Hematopoietic multipotent progenitor cell treated with erythropoietin and hydrocortisone succinate and interleukin-3 and kit ligand, for 8 days (in vitro differentiated cells): ENCODE results near the gene IL1RAPL1.

Experiments used
- DNase-seq: peaks from one replicate; pipeline ENCODE4 v3.0.0-alpha.2; 2015

The IL1RAPL1 gene

GRCh38 chrX:29553542-29553941 is 966.3 kb downstream of the IL1RAPL1 start:
- DNase-seq, result no peak

DNA sequence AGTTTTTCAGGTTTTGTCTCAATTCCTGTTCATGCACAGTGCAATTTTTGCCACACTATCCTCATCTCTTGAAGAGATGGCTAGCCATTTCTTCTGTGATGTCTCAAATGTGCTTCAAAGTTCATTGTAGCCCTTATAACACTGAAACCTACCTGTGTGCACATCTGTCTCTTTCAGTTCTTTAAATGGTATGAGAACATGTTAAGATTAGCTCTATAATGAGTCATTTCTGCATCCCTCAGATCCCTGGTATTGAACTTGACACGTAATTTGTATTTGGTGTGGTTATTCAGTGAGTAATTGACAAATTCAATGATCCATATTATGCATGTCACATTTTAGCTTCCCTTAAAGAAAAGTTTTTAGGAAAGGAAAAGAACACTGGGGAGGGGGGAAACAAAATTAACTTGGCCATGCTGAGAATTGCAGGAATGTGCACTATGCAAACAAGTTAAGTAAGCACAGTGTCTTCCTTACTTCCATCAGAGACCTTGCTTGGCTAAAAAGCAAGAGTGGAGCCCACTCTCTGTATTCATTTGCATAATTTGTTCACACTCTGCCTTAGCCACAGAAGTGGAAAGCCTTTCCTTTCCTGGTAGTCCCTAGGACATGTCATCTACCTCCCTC is 968.3 kb downstream of the IL1RAPL1 start:
- DNase-seq, result no peak

GRCh38 chrX:29560065-29560464 is 972.8 kb downstream of the IL1RAPL1 start:
- DNase-seq, result no peak

DNA sequence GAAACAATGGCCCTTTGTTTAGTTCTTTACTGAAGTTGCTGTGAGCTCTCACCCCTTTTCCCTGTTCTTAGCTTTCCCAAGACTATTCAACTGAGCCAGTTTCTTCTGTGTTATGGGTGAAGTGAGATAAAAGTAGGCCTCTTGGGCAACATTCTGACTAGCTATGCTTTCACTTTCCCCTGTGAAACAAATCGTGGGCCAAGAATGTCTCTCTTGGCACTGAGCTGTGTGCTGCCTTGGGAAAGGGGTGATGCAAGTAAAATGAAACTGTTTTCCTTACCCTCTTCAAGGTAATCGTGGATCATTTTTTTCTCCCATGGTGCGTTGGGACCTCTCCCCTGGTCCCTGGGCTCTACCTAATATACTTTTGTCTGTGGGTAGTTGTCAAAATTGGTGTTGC is 974.2 kb downstream of the IL1RAPL1 start:
- no peak for DNase-seq

GRCh38 chrX:29580560-29580959 is 993.3 kb downstream of the IL1RAPL1 start:
- no peak for DNase-seq

DNA sequence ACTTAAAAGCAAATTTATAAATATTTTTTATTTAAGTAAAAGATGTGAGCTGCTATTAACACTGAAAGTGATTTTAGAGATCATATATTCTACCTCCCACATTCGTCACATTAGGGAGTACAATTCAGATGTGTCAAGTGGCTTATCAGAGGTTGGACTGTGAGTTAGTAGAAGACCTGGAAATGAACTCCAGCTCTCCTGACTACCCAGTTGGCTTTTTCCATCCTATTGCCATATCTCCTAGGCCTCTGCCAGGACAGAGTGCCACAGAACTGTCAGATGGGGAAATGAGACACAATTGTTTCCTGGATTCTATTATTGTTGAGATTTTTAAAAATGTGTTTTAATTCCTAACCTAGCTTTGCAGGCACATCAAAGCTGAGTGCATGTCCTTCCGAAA is 994.0 kb downstream of the IL1RAPL1 start:
- no peak for DNase-seq

- DNase-seq, result no peak
These were observed 999.9 kb downstream of the IL1RAPL1 start for GRCh38 chrX:29587107-29587506.

DNA sequence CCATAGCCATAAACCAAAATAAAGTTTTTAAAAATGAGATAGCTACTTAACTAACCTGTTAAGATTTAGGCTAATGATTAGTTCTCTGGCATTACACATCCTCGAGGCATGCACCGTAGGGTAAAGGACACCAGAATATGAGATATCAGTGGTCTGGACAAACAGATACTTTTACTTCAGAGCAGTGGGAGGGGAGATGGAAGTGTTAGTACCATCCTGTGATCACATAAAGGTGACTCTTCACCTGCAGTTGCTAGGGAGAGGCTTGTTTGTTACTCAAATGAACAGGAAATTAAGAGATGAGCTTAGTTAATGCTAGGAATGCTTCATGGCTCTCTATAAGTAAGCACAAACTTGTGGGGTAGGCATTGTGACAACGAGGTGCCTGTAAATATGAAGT is 1003.7 kb downstream of the IL1RAPL1 start:
- no peak for DNase-seq

DNA sequence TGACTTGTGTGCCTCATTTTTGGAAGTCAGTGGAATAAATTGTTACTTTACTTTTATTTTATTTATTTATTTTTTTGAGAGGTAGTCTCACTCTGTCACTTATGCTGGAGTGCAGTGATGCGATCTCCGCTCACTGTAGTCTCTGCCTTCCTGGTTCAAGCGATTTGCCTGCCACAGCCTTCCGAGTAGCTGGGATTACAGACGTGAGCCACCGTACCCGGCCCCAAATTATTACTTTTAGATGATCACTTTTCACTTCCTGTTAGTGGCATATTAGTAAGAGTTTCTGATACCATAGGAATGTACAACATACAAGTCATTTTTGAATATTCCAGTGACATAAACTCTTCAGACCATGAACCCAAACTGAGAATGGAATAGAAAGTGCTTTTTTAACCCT is 1017.1 kb downstream of the IL1RAPL1 start:
- DNase-seq, result no peak

DNA sequence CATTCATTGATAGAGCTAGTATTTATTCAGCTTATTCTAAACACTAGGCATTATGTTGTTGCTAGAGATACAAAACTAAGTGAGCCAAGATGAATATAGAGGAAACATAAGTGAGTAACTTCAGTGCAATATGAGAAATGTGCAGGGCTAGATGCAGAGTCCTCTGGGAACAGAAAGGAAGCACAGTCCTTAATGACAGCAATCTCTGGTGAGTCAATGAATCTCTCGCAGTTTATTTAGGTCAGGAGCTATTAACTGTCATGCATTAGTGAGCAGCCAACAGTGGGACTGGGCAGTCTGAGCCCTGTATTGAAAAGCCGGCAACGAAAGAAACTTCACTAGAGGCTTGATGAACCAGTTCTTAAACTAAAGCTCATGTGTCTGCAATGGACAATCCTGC is 1030.0 kb downstream of the IL1RAPL1 start:
- DNase-seq, result no peak

DNA sequence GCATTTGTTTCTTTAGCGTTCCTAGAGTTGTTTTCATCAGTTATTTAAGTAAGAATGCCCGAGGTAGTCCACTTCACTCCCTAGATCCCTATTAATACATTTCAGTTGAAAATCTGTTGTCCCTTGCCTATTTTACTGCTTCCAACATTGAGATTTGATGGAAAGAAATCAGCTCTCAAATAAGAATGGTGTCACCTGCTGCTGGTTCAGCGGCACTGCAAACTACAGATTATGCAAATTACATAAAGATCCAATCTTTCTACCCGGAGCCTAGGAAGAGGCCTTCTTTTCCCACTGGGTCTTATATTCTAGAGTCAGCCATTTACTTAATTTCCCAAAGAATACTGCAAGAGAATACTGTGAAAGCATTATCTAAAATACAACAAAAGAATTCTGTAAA is 1030.5 kb downstream of the IL1RAPL1 start:
- DNase-seq, result no peak

- DNase-seq, result no peak
These were observed 1040.6 kb downstream of the IL1RAPL1 start for GRCh38 chrX:29627833-29628232.

- no peak for DNase-seq
These were observed 1047.3 kb downstream of the IL1RAPL1 start for GRCh38 chrX:29634516-29634915.

DNA sequence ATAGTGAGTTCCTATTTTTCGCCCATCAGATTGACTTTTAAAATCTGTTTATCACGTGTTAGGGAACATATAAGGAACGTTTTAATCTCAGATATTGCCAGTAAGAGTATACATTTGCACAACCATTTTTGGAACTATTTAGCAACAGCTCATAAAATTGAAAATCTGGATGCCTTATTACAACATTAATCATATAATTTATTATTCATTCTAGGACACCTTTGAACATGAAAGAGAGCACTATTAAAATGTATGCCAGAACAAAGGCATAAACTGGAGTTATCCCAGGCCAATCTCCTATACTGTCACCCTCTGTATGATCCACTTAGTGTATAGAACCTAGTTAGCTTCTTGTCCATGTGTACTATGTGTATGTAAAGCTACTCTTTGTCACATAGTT is 1049.1 kb downstream of the IL1RAPL1 start:
- no peak for DNase-seq

GRCh38 chrX:29640106-29640505 is 1052.9 kb downstream of the IL1RAPL1 start:
- DNase-seq, result no peak

DNA sequence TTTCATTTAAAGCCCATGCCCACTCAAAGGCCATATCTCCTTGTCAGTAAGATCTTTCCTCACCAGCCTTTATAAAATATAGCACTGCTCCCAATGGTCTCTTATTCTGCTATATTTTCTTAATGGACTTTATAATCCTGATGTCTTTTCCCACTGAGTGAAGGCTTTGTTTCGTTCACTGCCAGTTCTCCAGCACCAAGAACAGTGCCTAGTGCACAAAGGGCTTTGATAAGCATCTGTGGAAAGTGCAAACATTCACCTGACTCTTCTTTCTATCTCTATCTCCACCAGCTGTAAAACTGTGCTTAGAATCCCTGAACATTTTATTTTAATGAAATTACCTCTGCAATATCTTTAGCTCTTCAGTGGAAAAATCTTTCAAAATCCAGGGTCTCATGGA is 1054.2 kb downstream of the IL1RAPL1 start:
- no peak for DNase-seq

- no peak for DNase-seq
These were observed 1055.9 kb downstream of the IL1RAPL1 start for GRCh38 chrX:29643181-29643580.

GRCh38 chrX:29648161-29648560 is 1060.9 kb downstream of the IL1RAPL1 start:
- DNase-seq, result no peak

- DNase-seq, result no peak
These were observed 1065.2 kb downstream of the IL1RAPL1 start for GRCh38 chrX:29652484-29652883.

- DNase-seq, result no peak
These were observed 1066.5 kb downstream of the IL1RAPL1 start for GRCh38 chrX:29653721-29654120.

DNA sequence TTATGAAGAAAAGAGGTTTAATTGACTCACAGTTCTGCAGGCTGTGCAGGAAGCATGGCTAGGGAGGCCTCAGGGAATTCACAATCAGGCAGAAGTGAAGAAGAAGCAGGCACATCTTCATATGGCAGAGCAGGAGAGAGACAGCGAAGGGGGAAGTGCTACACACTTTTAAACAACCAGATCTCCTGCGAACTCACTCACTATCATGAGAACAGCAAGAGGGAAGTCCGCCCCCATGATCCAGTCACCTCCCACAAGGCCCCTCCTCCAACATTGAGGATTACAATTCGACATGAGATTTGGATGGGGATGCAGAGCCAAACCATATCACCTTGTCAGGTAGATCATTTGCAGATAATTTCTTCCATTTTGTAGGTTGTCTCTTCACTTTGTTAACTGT is 1072.7 kb downstream of the IL1RAPL1 start:
- no peak for DNase-seq

- DNase-seq, result no peak
These were observed 1074.0 kb downstream of the IL1RAPL1 start for GRCh38 chrX:29661290-29661689.

GRCh38 chrX:29662101-29662500 is 1074.9 kb downstream of the IL1RAPL1 start:
- DNase-seq, result no peak

GRCh38 chrX:29662759-29663503 is 1075.7 kb downstream of the IL1RAPL1 start:
- no peak for DNase-seq

DNA sequence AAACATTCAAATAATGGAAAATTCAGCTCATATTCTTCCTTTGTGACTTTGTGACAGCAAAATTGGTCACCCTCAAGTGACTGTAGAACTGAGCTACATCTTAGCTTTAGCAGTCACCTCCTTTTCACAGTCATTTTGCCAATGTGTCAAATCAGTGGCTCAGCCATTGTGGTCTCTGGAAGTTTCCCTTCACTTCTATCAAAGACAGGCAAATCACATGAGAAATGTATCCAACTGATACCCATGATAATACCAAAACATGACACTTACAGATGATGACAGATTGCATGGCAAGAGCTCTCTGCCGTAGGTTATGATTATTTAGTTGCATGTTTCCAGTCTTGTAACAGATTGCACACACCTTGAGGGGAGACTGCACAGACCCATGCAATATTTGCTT is 1078.3 kb downstream of the IL1RAPL1 start:
- no peak for DNase-seq
